K562 (cell line): Measurements from ENCODE around the gene PSMA6. TPM values are rescaled to one million over a fixed set of nuclear protein-coding genes. Genes with fewer than 3 reads are reported as not detected.

Source experiments
- ATAC-seq: fragments of 200-7000 bp; cut with Tn5 transposase; 3 replicates; pipeline ENCODE4 v1.9.1; 2020; ENCODE audit warnings: moderate library complexity
- BruUV-seq: library from RNA; stranded (reverse); fragments of 400-500 nt; replicated peaks from 2 replicates; lab custom pipeline; 2021; lab: Mats Ljungman, UMichigan
- CTCF ChIA-PET: fragments of 300-600 bp; formaldehyde crosslinking; extraction: SDS; loops from one replicate; lab custom pipeline; 2021; ENCODE audit warnings: low intra/inter-chr PET ratio; lab: Yijun Ruan, JAX
- POLR2A ChIA-PET: fragments of 300-600, 350-650 bp; sonication (Branson Sonifier 250); formaldehyde crosslinking; extraction: SDS; loops from one replicate; lab custom pipeline; 2021; ENCODE audit warnings: antibody characterized with exemption, inconsistent platforms; lab: Yijun Ruan, JAX
- DNase-seq, 4 experiments: peaks; one replicate each; pipeline versions ENCODE4 v3.0.0 to v3.0.0-alpha.2; 2011 to 2018; ENCODE audit warnings: low spot score in 3 of 4, mixed read lengths in 3 of 4; ENCODE audit errors: extremely low read depth in 1 of 4
- FAIRE-seq: peaks from 2 replicates; lab custom pipeline; 2011; peaks lifted over from hg19 to GRCh38; lab: Jason Lieb, UNC
- H2AFZ ChIP-seq: 2 replicates; pipeline ENCODE4 v1.6.0; 2011; ENCODE audit warnings: low read depth, low read length, control low read depth, inconsistent platforms
- H3K27ac ChIP-seq: fragments of 200-600 bp; 3 replicates; pipeline ENCODE4 v1.8.0; 2011; ENCODE audit warnings: low read depth, mild to moderate bottlenecking, control low read depth, inconsistent platforms, low read length, moderate library complexity, mixed read lengths; ENCODE audit errors: extremely low read depth
- H3K27me3 ChIP-seq, 2 experiments: fragments of 300-600 bp in 1 of 2; 2 replicates in 1 of 2; 3 replicates in 1 of 2; pipeline versions ENCODE4 v1.6.0 to v1.8.0; 2011; ENCODE audit warnings: inconsistent platforms in 2 of 2, low read length in 2 of 2, mild to moderate bottlenecking in 1 of 2, mixed read lengths in 1 of 2, moderate library complexity in 1 of 2; ENCODE audit not compliant: control insufficient read depth in 2 of 2, insufficient read depth in 2 of 2
- H3K36me3 ChIP-seq: fragments of 300-600 bp; 3 replicates; pipeline ENCODE4 v1.8.0; 2011; ENCODE audit warnings: mild to moderate bottlenecking, low read length, inconsistent platforms; ENCODE audit not compliant: control insufficient read depth, insufficient read depth
- H3K4me1 ChIP-seq, 2 experiments: fragments of 200-600 bp in 1 of 2; replicated peaks in 1 of 2; 2 replicates in 1 of 2; 3 replicates in 1 of 2; pipeline versions ENCODE4 v1.5.1 to v1.8.0; 2011; ENCODE audit warnings: inconsistent platforms in 2 of 2, low read length in 2 of 2, mild to moderate bottlenecking in 1 of 2, mixed read lengths in 1 of 2, moderate library complexity in 1 of 2; ENCODE audit not compliant: control insufficient read depth in 2 of 2, insufficient read depth in 2 of 2
- H3K4me2 ChIP-seq: 2 replicates; pipeline ENCODE4 v1.6.1; 2011; ENCODE audit warnings: low read length, control low read depth, inconsistent platforms, mixed read lengths; ENCODE audit not compliant: insufficient read depth
- H3K4me3 ChIP-seq: fragments of 200-600 bp; sonication (generic), shearing (Covaris generic); 2 replicates; pipeline ENCODE4 v1.5.1; 2016; ENCODE audit warnings: control low read depth, inconsistent platforms
- H3K79me2 ChIP-seq: fragments of 200-600 bp; 3 replicates; pipeline ENCODE4 v1.8.0; 2011; ENCODE audit warnings: low read length, inconsistent platforms; ENCODE audit not compliant: control insufficient read depth, insufficient read depth
- H3K9ac ChIP-seq, 2 experiments: 2 replicates each; pipeline versions ENCODE4 v1.6.0 to v1.6.1; 2011; ENCODE audit warnings: low read depth in 2 of 2, low read length in 2 of 2, control low read depth in 1 of 2, inconsistent platforms in 1 of 2, mild to moderate bottlenecking in 1 of 2, mixed read lengths in 1 of 2; ENCODE audit not compliant: insufficient read depth in 1 of 2
- H3K9me1 ChIP-seq: one replicate; pipeline ENCODE4 v1.6.0; 2011; ENCODE audit warnings: inconsistent platforms, mild to moderate bottlenecking, low read length, moderate library complexity; ENCODE audit not compliant: control insufficient read depth, insufficient read depth
- H3K9me3 ChIP-seq: replicated peaks from 2 replicates; pipeline ENCODE4 v1.5.1; 2011; ENCODE audit warnings: low read depth, low read length, inconsistent platforms; ENCODE audit not compliant: control insufficient read depth, insufficient read depth
- H4K20me1 ChIP-seq: replicated peaks from 2 replicates; pipeline ENCODE4 v1.6.1; 2011; ENCODE audit warnings: low read length, inconsistent platforms, mixed read lengths; ENCODE audit not compliant: control insufficient read depth, insufficient read depth
- BRD9 ChIP-seq: fragments of 450-650 bp; IDR thresholded peaks from 2 replicates; pipeline ENCODE4 v1.6.1; 2018; ENCODE audit warnings: low read depth; ENCODE audit not compliant: partially characterized antibody
- CHD7 ChIP-seq: fragments of 200-600 bp; sonication (generic); IDR thresholded peaks from one replicate; pipeline ENCODE4 v1.6.1; 2012; ENCODE audit warnings: mild to moderate bottlenecking, low read depth, low read length, inconsistent platforms
- GABPB2 ChIP-seq: fragments of 250-450 bp; sonication (Bioruptor Pico); conservative IDR thresholded peaks from 2 replicates; pipeline ENCODE4 v1.5.1; 2021; ENCODE audit warnings: mild to moderate bottlenecking
- SUPT5H ChIP-seq: fragments of 450-650 bp; IDR thresholded peaks from 2 replicates; pipeline ENCODE4 v1.6.1; 2016
- TFAM ChIP-seq: fragments of 250-450 bp; sonication (Bioruptor Pico); conservative IDR thresholded peaks from 2 replicates; pipeline ENCODE4 v1.5.0; 2021; ENCODE audit warnings: mild to moderate bottlenecking, moderate library complexity
- ZNF707 ChIP-seq: fragments of 250-450 bp; sonication (Bioruptor Pico); conservative IDR thresholded peaks from 2 replicates; pipeline ENCODE4 v1.8.0; 2022; ENCODE audit warnings: inconsistent platforms, mild to moderate bottlenecking, moderate library complexity
- ZNF717 ChIP-seq: fragments of 250-450 bp; sonication (Bioruptor Pico); IDR thresholded peaks from 2 replicates; pipeline ENCODE4 v1.5.0; 2021
- WGBS: fragments of 100-300 bp; shearing (Covaris generic); methylation state at CpG from one replicate; pipeline ENCODE4 v1.1.6; 2016; ENCODE audit warnings: low coverage, mixed read lengths; ENCODE audit not compliant: insufficient coverage; ENCODE audit errors: missing lambda C conversion rate; 5-methylcytosine and 5-hydroxymethylcytosine counted together
- in situ Hi-C: fragments of 300-500 bp; cut with MboI; formaldehyde crosslinking; loops from 4 replicates; pipeline ENCODE4 v1.15.0; 2018; ENCODE audit warnings: inconsistent platforms, mixed read lengths
- intact Hi-C: fragments of 100-400 bp; cut with micrococcal nuclease; formaldehyde crosslinking; loops from 2 replicates; pipeline ENCODE4 v1.14.2; 2022
- polyA plus RNA-seq, 8 experiments: library from polyadenylated mRNA; depleted of rRNA in 4 of 8; stranded (reverse) in 5 of 8; unstranded in 3 of 8; fragments of >200 nt; fragmentation: Nextera tagmentation in 2 of 8; fragmentation: Illumina TruSeq in 1 of 8; extraction: Ambion mirVana in 2 of 8; extraction: Trizol in 1 of 8; gene quantifications; 2 replicates each; pipeline versions ENCODE4 v1.2.1 to v1.2.3, GENCODE V29; 2011 to 2014; ENCODE audit warnings: inconsistent platforms in 1 of 8, missing spikeins in 1 of 8
- total RNA-seq, 7 experiments: library from RNA; depleted of rRNA in 6 of 7; stranded (reverse); fragments of >200 nt in 6 of 7; fragmentation: Illumina TruSeq in 2 of 7; extraction: Trizol in 2 of 7; gene quantifications; 2 replicates each; pipeline versions ENCODE4 v1.2.1 to v1.2.3, GENCODE V29; 2011 to 2021; ENCODE audit warnings: low replicate concordance in 1 of 7
- TF ChIP-seq, protein P1 (sequence below): fragments of 450-650 bp; formaldehyde crosslinking; IDR thresholded peaks from 2 replicates; pipeline ENCODE4 v1.4.0; 2020; ENCODE audit warnings: mild to moderate bottlenecking, mixed read lengths
- TF ChIP-seq, protein P2 (sequence below): fragments of 250-450 bp; sonication (Bioruptor Pico); IDR thresholded peaks from 2 replicates; pipeline ENCODE4 v1.8.0; 2021; ENCODE audit warnings: mild to moderate bottlenecking, moderate library complexity

PSMA6 gene
- total and polyA plus RNA-seq, 9 of the 15 experiments (the other 6 are each of a cell fraction or from before 2014, with no cell fraction given) = 210 to 952 (median 288) TPM

GRCh38 chr14:35274805-35275204 lies 17.4 kb upstream of the PSMA6 start:
- H3K36me3 ChIP-seq = peaks cover 29% of the 10 kb centered on the region; the same call in 1 of the 3 replicates
- WGBS = 85% methylated on average over 2 of the region's 2 CpGs
- in situ Hi-C loops (no loop called here), intact Hi-C loops (no loop called here)
- no peak overlapping the region for H3K27ac ChIP-seq
- H4K20me1 ChIP-seq = no peaks in the 10 kb centered on the region
- no peak for ATAC-seq
- H3K4me1 ChIP-seq = no peaks in the 10 kb centered on the region
- FAIRE-seq = no peak
- BruUV-seq = no TSS peak
- no peaks in the 10 kb centered on the region for H3K27me3 ChIP-seq
- no peak overlapping the region for H3K4me2 ChIP-seq
- no peak for DNase-seq
- POLR2A ChIA-PET = interaction anchor here (1.0 to 1.5 kb wide), 3 partner anchors 10 to 14 kb away, joined by 3 to 4 read pairs (median 3); no protein-coding TSS in a partner anchor
- CTCF ChIA-PET = no interaction called here
- H3K9me1 ChIP-seq = no peaks in the 10 kb centered on the region
- no peaks in the 10 kb centered on the region for H3K79me2 ChIP-seq
- H2AFZ ChIP-seq = no peak overlapping the region
- no peak overlapping the region for H3K9ac ChIP-seq
- H3K4me3 ChIP-seq = no peak overlapping the region
- no peaks in the 10 kb centered on the region for H3K9me3 ChIP-seq
- TF ChIP-seq, protein P1, sequence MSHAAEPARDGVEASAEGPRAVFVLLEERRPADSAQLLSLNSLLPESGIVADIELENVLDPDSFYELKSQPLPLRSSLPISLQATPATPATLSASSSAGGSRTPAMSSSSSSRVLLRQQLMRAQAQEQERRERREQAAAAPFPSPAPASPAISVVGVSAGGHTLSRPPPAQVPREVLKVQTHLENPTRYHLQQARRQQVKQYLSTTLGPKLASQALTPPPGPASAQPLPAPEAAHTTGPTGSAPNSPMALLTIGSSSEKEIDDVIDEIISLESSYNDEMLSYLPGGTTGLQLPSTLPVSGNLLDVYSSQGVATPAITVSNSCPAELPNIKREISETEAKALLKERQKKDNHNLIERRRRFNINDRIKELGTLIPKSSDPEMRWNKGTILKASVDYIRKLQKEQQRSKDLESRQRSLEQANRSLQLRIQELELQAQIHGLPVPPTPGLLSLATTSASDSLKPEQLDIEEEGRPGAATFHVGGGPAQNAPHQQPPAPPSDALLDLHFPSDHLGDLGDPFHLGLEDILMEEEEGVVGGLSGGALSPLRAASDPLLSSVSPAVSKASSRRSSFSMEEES (CRISPR knock-in tag) = no peak
- TF ChIP-seq GABPB2 (CRISPR knock-in tag) (no peak), CHD7 (no peak), ZNF717 (CRISPR knock-in tag) (no peak), TFAM (no peak), SUPT5H (no peak), ZNF707 (CRISPR knock-in tag) (no peak), BRD9 (no peak)
- TF ChIP-seq, protein P2, sequence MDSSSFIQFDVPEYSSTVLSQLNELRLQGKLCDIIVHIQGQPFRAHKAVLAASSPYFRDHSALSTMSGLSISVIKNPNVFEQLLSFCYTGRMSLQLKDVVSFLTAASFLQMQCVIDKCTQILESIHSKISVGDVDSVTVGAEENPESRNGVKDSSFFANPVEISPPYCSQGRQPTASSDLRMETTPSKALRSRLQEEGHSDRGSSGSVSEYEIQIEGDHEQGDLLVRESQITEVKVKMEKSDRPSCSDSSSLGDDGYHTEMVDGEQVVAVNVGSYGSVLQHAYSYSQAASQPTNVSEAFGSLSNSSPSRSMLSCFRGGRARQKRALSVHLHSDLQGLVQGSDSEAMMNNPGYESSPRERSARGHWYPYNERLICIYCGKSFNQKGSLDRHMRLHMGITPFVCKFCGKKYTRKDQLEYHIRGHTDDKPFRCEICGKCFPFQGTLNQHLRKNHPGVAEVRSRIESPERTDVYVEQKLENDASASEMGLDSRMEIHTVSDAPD (CRISPR knock-in tag) = no peak
